Measurements from ENCODE around the gene RNF207. TPM values are rescaled to one million over a fixed set of nuclear protein-coding genes. Genes with fewer than 3 reads are reported as not detected.

Gene RNF207
- total and polyA plus RNA-seq, 2 experiments from 2014 or later: 29.3 to 30.9 TPM

GRCh38 chr1:6262555-6263420, 56.9 kb downstream of the RNF207 start:
- no peaks in the 10 kb centered on the region for H3K27me3 ChIP-seq
- no peak for DNase-seq (ENCODE audit: low spot score)

GRCh38 chr1:6263716-6264115, 57.8 kb downstream of the RNF207 start:
- Histone ChIP-seq H3K4me2 (no peak overlapping the region), H3K27ac (no peak overlapping the region), H2AFZ (no peak overlapping the region), H3K27me3 (no peaks in the 10 kb centered on the region), H3K36me3 (replicated peaks; ENCODE audit: insufficient read depth, low read depth) (no peaks in the 10 kb centered on the region), H3K4me1 (ENCODE audit: insufficient read depth) (peaks cover 7% of the 10 kb centered on the region), H3K4me3 (no peak overlapping the region), H3K9me3 (ENCODE audit: low read depth) (no peaks in the 10 kb centered on the region), H3K9me2 (replicated peaks; ENCODE audit: insufficient read depth) (no peaks in the 10 kb centered on the region), H4K20me1 (ENCODE audit: insufficient read depth, poor library complexity, severe bottlenecking) (peaks cover 6% of the 10 kb centered on the region), H3K79me2 (no peaks in the 10 kb centered on the region)
- TF ChIP-seq CTCF (IDR thresholded peaks at IDR 0.05; ENCODE audit: poor library complexity) (no peak), EZH2 (IDR thresholded peaks at IDR 0.05; ENCODE audit: borderline replicate concordance) (no peak), EZH2phosphoT487 (IDR thresholded peaks at IDR 0.05; ENCODE audit: low read depth, severe bottlenecking, unreplicated experiment) (no peak)
- no peak for DNase-seq (ENCODE audit: low spot score)
- WGBS (ENCODE audit: low lambda C conversion rate, missing lambda C conversion rate): 79% methylated on average over 7 of the region's 7 CpGs

More at GRCh38 chr1:6262555-6263420, 56.9 kb downstream of the RNF207 start:
- 74% methylated on average over 24 of the region's 25 CpGs for WGBS (ENCODE audit: low lambda C conversion rate, missing lambda C conversion rate)
- peaks cover 6% of the 10 kb centered on the region for H4K20me1 ChIP-seq (ENCODE audit: insufficient read depth, poor library complexity, severe bottlenecking)
- no peak for TF ChIP-seq EZH2 (IDR thresholded peaks at IDR 0.05; ENCODE audit: borderline replicate concordance)
- no peak for TF ChIP-seq EZH2phosphoT487 (IDR thresholded peaks at IDR 0.05; ENCODE audit: low read depth, severe bottlenecking, unreplicated experiment)
- TF ChIP-seq CTCF (IDR thresholded peaks at IDR 0.05; ENCODE audit: poor library complexity): no peak
- H3K4me3 ChIP-seq: no peak overlapping the region
- H3K4me2 ChIP-seq: no peak overlapping the region
- H3K27ac ChIP-seq: peak overlapping the region; percentile 57
- no peaks in the 10 kb centered on the region for H3K79me2 ChIP-seq
- H3K9me2 ChIP-seq (replicated peaks; ENCODE audit: insufficient read depth): no peaks in the 10 kb centered on the region
- H2AFZ ChIP-seq: no peak overlapping the region
- no peaks in the 10 kb centered on the region for H3K36me3 ChIP-seq (replicated peaks; ENCODE audit: insufficient read depth, low read depth)
- H3K4me1 ChIP-seq (ENCODE audit: insufficient read depth): peaks cover 7% of the 10 kb centered on the region
- no peaks in the 10 kb centered on the region for H3K9me3 ChIP-seq (ENCODE audit: low read depth)

- TF ChIP-seq EZH2phosphoT487 (IDR thresholded peaks at IDR 0.05; ENCODE audit: low read depth, severe bottlenecking, unreplicated experiment): no peak
- TF ChIP-seq CTCF (IDR thresholded peaks at IDR 0.05; ENCODE audit: poor library complexity): no peak
Measured at GRCh38 chr1:6265151-6265550, 59.2 kb downstream of the RNF207 start.

More at GRCh38 chr1:6265151-6265550, 59.2 kb downstream of the RNF207 start:
- Histone ChIP-seq H3K9me3 (ENCODE audit: low read depth) (no peaks in the 10 kb centered on the region), H3K36me3 (replicated peaks; ENCODE audit: insufficient read depth, low read depth) (no peaks in the 10 kb centered on the region), H3K79me2 (no peaks in the 10 kb centered on the region), H4K20me1 (ENCODE audit: insufficient read depth, poor library complexity, severe bottlenecking) (no peaks in the 10 kb centered on the region), H3K27me3 (no peaks in the 10 kb centered on the region), H3K9me2 (replicated peaks; ENCODE audit: insufficient read depth) (no peaks in the 10 kb centered on the region), H2AFZ (no peak overlapping the region), H3K4me1 (ENCODE audit: insufficient read depth) (peaks cover 17% of the 10 kb centered on the region), H3K4me2 (no peak overlapping the region), H3K4me3 (no peak overlapping the region), H3K27ac (no peak overlapping the region)
- 91% methylated on average over 15 of the region's 15 CpGs for WGBS (ENCODE audit: low lambda C conversion rate, missing lambda C conversion rate)
- DNase-seq (ENCODE audit: low spot score): no peak
